WTC11 (cell line): ENCODE data around the gene CEBPB. TPM values are rescaled to one million over a fixed set of nuclear protein-coding genes. Genes with fewer than 3 reads are reported as not detected.

Experiments used
- ATAC-seq: fragments of 200-7000 bp; cut with Tn5 transposase; 2 replicates; pipeline ENCODE4 v1.10.0; 2021; ENCODE audit warnings: mild to moderate bottlenecking, moderate library complexity
- CTCF ChIA-PET: fragments of 300-600 bp; sonication (Branson Sonifier 250); formaldehyde crosslinking; loops from one replicate; lab custom pipeline; 2021; ENCODE audit warnings: antibody characterized with exemption; lab: Charles Lee
- POLR2A ChIA-PET: fragments of 350-600 bp; sonication (Branson Sonifier 250); formaldehyde crosslinking; loops from one replicate; lab custom pipeline; 2021; ENCODE audit warnings: antibody characterized with exemption; lab: Charles Lee
- DNase-seq: peaks from one replicate; pipeline ENCODE4 v3.0.0; 2021; ENCODE audit warnings: low spot score
- H3K27ac Mint-ChIP-seq: 2 replicates; pipeline ENCODE4 v1.8.0; 2021; ENCODE audit warnings: mixed read lengths
- H3K27me3 Mint-ChIP-seq: 2 replicates; pipeline ENCODE4 v1.8.0; 2021; ENCODE audit warnings: low read depth, mild to moderate bottlenecking, moderate library complexity, mixed read lengths
- H3K36me3 Mint-ChIP-seq: 2 replicates; pipeline ENCODE4 v1.8.0; 2021; ENCODE audit warnings: mixed read lengths
- H3K4me1 Mint-ChIP-seq: 2 replicates; pipeline ENCODE4 v1.8.0; 2022; ENCODE audit warnings: mixed read lengths
- H3K4me3 Mint-ChIP-seq: 2 replicates; pipeline ENCODE4 v1.8.0; 2021; ENCODE audit warnings: mild to moderate bottlenecking, moderate library complexity, mixed read lengths
- H3K9me3 Mint-ChIP-seq: 2 replicates; pipeline ENCODE4 v1.8.0; 2021; ENCODE audit warnings: mixed read lengths
- ATF1 ChIP-seq: sonication (generic); formaldehyde crosslinking; IDR thresholded peaks from 2 replicates; pipeline ENCODE4 v1.8.1; 2023; ENCODE audit warnings: mild to moderate bottlenecking, moderate library complexity, missing genetic modification reagents
- E2F4 ChIP-seq: sonication (generic); formaldehyde crosslinking; IDR thresholded peaks from 2 replicates; pipeline ENCODE4 v1.8.1; 2022; ENCODE audit warnings: low read depth, mild to moderate bottlenecking, moderate library complexity, missing genetic modification reagents, borderline replicate concordance
- GABPB1 ChIP-seq: sonication (generic); formaldehyde crosslinking; IDR thresholded peaks from 2 replicates; pipeline ENCODE4 v1.8.1; 2023; ENCODE audit warnings: mild to moderate bottlenecking, missing genetic modification reagents
- NFATC4 ChIP-seq: fragments of 250-450 bp; sonication (Bioruptor Pico); IDR thresholded peaks from 2 replicates; pipeline ENCODE4 v1.9.0; 2021; ENCODE audit warnings: mild to moderate bottlenecking
- PRDM15 ChIP-seq: sonication (generic); formaldehyde crosslinking; IDR thresholded peaks from 2 replicates; pipeline ENCODE4 v1.8.0; 2022; ENCODE audit warnings: missing genetic modification reagents
- ZNF317 ChIP-seq: sonication (generic); formaldehyde crosslinking; IDR thresholded peaks from 2 replicates; pipeline ENCODE4 v1.8.1; 2023; ENCODE audit warnings: low read depth, mild to moderate bottlenecking, moderate library complexity, missing genetic modification reagents, borderline replicate concordance
- ZNF423 ChIP-seq: fragments of 250-450 bp; sonication (Bioruptor Pico); IDR thresholded peaks from 2 replicates; pipeline ENCODE4 v2.1.2; 2022; ENCODE audit warnings: mild to moderate bottlenecking, moderate library complexity
- total RNA-seq: library from RNA; stranded (reverse); gene quantifications from 3 replicates; pipeline ENCODE4 v1.2.3, GENCODE V29; 2021

The CEBPB gene
- total RNA-seq, 1 experiment from 2014 or later, result 29.1 TPM

GRCh38 chr20:50151034-50151743, 39.4 kb upstream of the CEBPB start:
- ATAC-seq, result no peak
- H3K36me3 Mint-ChIP-seq, result peaks cover 11% of the 10 kb centered on the region
- H3K9me3 Mint-ChIP-seq, result no peaks in the 10 kb centered on the region
- H3K27me3 Mint-ChIP-seq, result peaks cover 15% of the 10 kb centered on the region
- ChIA-PET POLR2A (no interaction called here), CTCF (interaction anchor here (1.4 to 3.8 kb wide), 4 partner anchors 8 to 29 kb away, joined by 5 to 89 read pairs (median 27); no protein-coding TSS in a partner anchor)
- 0 out of 2 replicates have a peak, but pooled peaks have one; percentile 11 for TF ChIP-seq ZNF423 (CRISPR knock-in tag)
- TF ChIP-seq PRDM15, result peak; percentile 38; the same call in 1 of the 2 replicates
- TF ChIP-seq ATF1 (CRISPR knock-in tag), result no peak
- peaks cover 60% of the 10 kb centered on the region for H3K4me1 Mint-ChIP-seq
- H3K27ac Mint-ChIP-seq, result peak overlapping the region; percentile 88
- DNase-seq, result no peak
- peak overlapping the region; percentile 83 for H3K4me3 Mint-ChIP-seq

GRCh38 chr20:50152394-50153152, 38.1 kb upstream of the CEBPB start:
- no peak for DNase-seq
- TF ChIP-seq GABPB1 (CRISPR knock-in tag) (peak; percentile 35; the same call in 1 of the 2 replicates), ZNF317 (CRISPR knock-in tag) (no peak)
- peak overlapping the region; percentile 83 for H3K4me3 Mint-ChIP-seq
- peak overlapping the region; percentile 89 for H3K27ac Mint-ChIP-seq
- POLR2A ChIA-PET, result interaction anchor here (0.5 to 2.9 kb wide), 12 partner anchors 9 to 176 kb away, joined by 3 to 15 read pairs (median 4); no protein-coding TSS in a partner anchor
- H3K9me3 Mint-ChIP-seq, result no peaks in the 10 kb centered on the region
- peaks cover 9% of the 10 kb centered on the region for H3K36me3 Mint-ChIP-seq
- peaks cover 46% of the 10 kb centered on the region for H3K4me1 Mint-ChIP-seq
- peaks cover 15% of the 10 kb centered on the region for H3K27me3 Mint-ChIP-seq
- CTCF ChIA-PET, result interaction anchor here (0.5 to 3.8 kb wide), 20 partner anchors 8 to 762 kb away, joined by 3 to 89 read pairs (median 9); no protein-coding TSS in a partner anchor
- ATAC-seq, result peak; percentile 8; the same call in 1 of the 2 replicates

GRCh38 chr20:50153153-50153499, 37.5 kb upstream of the CEBPB start:
- peak overlapping the region; percentile 83 for H3K4me3 Mint-ChIP-seq
- H3K9me3 Mint-ChIP-seq, result no peaks in the 10 kb centered on the region
- peaks cover 15% of the 10 kb centered on the region for H3K27me3 Mint-ChIP-seq
- H3K4me1 Mint-ChIP-seq, result peaks cover 43% of the 10 kb centered on the region
- TF ChIP-seq PRDM15 (0 out of 2 replicates have a peak, but pooled peaks have one; percentile 9), NFATC4 (CRISPR knock-in tag) (no peak), E2F4 (CRISPR knock-in tag) (0 out of 2 replicates have a peak, but pooled peaks have one; percentile 13)
- TF ChIP-seq, all 79 proteins: peak for 2
- no peak overlapping the region for H3K27ac Mint-ChIP-seq
- ATAC-seq (no peak), DNase-seq (no peak)
- H3K36me3 Mint-ChIP-seq, result peaks cover 9% of the 10 kb centered on the region
- ChIA-PET CTCF (interaction anchor here (0.5 to 3.8 kb wide), 19 partner anchors 9 to 178 kb away, joined by 3 to 89 read pairs (median 11); no protein-coding TSS in a partner anchor), POLR2A (interaction anchor here (0.6 to 2.9 kb wide), 9 partner anchors 10 to 176 kb away, joined by 3 to 15 read pairs (median 4); no protein-coding TSS in a partner anchor)
